Measurements from ENCODE around the gene MIER2. TPM values are rescaled to one million over a fixed set of nuclear protein-coding genes. Genes with fewer than 3 reads are reported as not detected.
A peak's percentile ranks its signal among the peaks of the same experiment; 100 is the strongest.

Gene MIER2
- total RNA-seq, 2 experiments from 2014 or later: 17.2 to 18.6 TPM

- no peaks in the 10 kb centered on the region for H3K36me3 Mint-ChIP-seq
Observed at GRCh38 chr19:296476-297225, 47.9 kb downstream of the MIER2 start.

DNA sequence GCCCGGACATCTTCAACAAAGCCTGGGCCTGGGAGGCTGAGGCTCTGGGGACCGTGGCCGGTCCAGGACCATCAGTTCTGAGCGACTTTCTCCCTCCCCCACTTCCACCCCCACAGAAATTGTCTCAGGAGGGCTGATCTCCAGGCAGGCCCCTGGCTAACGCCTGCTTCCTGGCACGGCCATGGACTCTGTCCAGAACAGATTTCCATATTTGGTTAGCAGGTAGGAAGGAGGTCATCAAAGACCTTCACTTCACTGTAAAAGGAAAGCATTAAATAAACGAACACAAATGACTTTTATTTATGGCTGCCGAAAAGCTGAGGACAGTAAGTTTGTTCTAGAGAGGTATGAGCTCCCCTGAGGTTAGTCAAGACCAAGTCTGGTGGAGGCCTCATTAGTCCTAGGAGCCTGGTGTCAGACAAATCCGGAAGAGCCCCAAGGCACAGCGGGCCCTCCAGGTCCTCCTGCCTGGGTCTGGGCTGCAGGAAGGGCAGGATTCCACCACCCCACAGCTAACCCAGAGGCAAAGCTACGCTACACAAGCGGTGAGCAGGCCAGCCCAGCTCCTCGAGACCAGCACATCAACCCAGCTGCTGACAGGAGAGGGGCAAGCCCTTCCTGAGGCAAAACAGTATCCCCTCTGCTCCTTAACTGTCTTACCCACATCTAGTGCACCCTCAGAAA lies 48.8 kb downstream of the MIER2 start:
- no peak for DNase-seq
- Mint-ChIP-seq H3K27me3 (peaks cover 37% of the 10 kb centered on the region), H3K9me3 (no peaks in the 10 kb centered on the region), H3K4me3 (no peak overlapping the region), H3K4me1 (peaks cover 3% of the 10 kb centered on the region), H3K27ac (no peak overlapping the region), H3K36me3 (no peaks in the 10 kb centered on the region)

More at GRCh38 chr19:296476-297225, 47.9 kb downstream of the MIER2 start:
- Mint-ChIP-seq H3K4me3 (no peak overlapping the region), H3K27ac (no peak overlapping the region), H3K9me3 (no peaks in the 10 kb centered on the region), H3K27me3 (peaks cover 37% of the 10 kb centered on the region), H3K4me1 (peaks cover 3% of the 10 kb centered on the region)
- no peak for DNase-seq

DNA sequence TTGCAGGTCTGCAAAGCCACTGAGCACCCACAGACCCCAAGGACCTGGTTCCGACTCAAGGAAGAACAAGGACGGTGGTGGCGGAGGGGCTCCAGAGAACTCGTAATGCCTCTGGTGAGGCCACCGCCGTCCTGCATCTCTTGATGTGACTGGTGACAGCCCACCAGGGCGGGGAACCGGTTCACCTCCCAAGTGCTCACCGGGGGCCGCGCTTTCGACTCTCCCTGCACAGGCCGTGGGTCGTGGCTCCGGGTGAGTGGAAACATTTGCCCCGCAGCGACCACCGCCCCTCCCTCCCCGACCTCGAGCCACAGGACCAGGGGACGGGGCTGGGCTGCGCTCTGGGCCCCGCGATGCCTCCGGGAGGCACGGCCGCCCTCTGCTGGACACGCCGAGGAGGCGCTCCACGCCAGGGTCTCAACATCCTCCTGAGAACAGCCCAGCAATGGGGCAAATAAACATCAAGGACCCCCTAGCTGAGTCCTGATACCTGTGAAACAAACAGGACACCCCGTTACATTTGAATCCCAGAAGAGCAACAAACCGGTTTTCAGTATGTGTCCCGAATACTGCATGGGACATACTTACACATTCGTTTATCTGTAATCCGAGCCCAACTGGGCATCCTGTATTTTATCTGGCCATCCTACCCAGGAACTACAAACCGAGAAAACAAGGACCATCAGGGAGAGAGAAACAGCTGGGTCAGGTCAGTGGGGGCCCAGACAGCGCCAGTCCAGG lies 49.5 kb downstream of the MIER2 start:
- DNase-seq: peak; percentile 58
- H3K36me3 Mint-ChIP-seq: no peaks in the 10 kb centered on the region
- no peak overlapping the region for H3K4me3 Mint-ChIP-seq
- H3K9me3 Mint-ChIP-seq: no peaks in the 10 kb centered on the region
- peaks cover 5% of the 10 kb centered on the region for H3K4me1 Mint-ChIP-seq
- no peak overlapping the region for H3K27ac Mint-ChIP-seq
- peaks cover 40% of the 10 kb centered on the region for H3K27me3 Mint-ChIP-seq

GRCh38 chr19:294341-294945 lies 50.2 kb downstream of the MIER2 start:
- no peak overlapping the region for H3K27ac Mint-ChIP-seq
- no peaks in the 10 kb centered on the region for H3K9me3 Mint-ChIP-seq
- no peak overlapping the region for H3K4me3 Mint-ChIP-seq
- H3K36me3 Mint-ChIP-seq: no peaks in the 10 kb centered on the region
- peaks cover 6% of the 10 kb centered on the region for H3K4me1 Mint-ChIP-seq
- peaks cover 47% of the 10 kb centered on the region for H3K27me3 Mint-ChIP-seq
- no peak for DNase-seq

DNA sequence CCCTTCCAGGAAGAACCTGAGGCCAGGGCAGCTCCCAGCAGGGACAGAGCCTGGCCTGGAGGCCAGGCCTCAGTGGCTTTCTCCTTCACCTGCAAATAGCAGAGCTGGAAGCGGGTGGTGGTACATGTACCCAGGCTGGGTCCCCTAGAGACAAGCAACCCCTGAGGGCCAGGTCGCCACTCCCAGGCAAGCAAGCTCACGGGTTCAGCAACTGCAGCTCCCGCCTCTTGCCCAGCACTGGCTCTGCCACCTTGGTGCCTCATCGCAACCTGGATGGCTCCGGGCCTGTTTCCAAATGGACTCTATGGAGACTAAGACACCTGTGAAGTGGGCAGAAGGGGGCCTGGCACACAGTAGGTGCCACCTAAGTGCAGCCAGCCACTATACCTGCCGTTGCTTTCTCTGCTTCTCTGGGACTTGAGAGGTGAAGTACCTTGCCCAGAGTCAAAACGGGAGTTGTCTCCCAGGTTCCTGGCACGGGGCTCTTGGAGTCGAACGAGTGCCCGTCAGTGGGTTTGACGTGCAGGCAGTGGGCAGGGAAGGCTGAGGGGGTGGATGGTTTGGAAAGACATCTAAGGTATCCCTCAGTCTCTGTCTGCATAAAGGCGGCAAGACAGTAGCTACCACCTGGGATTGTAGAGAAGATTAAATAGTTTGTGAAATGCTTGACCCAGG lies 51.0 kb downstream of the MIER2 start:
- Mint-ChIP-seq H3K27me3 (peaks cover 56% of the 10 kb centered on the region), H3K4me3 (no peak overlapping the region), H3K27ac (no peak overlapping the region), H3K36me3 (no peaks in the 10 kb centered on the region), H3K4me1 (peaks cover 6% of the 10 kb centered on the region), H3K9me3 (no peaks in the 10 kb centered on the region)
- no peak for DNase-seq

DNA sequence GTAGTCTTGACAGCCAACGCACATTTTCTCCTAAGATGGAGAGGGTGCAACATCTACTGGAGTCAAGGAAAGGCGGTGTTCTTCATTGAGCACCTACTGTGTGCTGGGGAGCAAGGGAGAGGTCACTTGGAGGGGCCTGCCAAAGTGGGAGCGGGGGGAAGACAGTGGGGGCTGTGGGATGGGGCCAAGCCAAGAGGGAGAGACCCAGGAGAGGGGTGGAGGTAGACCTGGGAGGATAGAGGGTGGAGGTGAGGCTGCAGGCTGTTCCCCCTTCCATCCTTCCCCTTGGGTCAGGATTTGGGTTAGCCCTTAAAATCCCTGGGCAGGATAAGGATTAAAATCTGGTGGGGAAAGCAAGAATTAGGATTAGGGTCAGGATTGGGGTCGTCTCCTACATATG lies 51.6 kb downstream of the MIER2 start:
- Mint-ChIP-seq H3K27ac (no peak overlapping the region), H3K4me1 (peaks cover 6% of the 10 kb centered on the region), H3K27me3 (peaks cover 62% of the 10 kb centered on the region), H3K9me3 (no peaks in the 10 kb centered on the region), H3K36me3 (no peaks in the 10 kb centered on the region), H3K4me3 (no peak overlapping the region)
- no peak for DNase-seq

- Mint-ChIP-seq H3K27ac (no peak overlapping the region), H3K9me3 (no peaks in the 10 kb centered on the region), H3K36me3 (no peaks in the 10 kb centered on the region), H3K27me3 (peaks cover 63% of the 10 kb centered on the region), H3K4me1 (peaks cover 6% of the 10 kb centered on the region), H3K4me3 (no peak overlapping the region)
- no peak for DNase-seq
Observed at GRCh38 chr19:292281-292884, 52.2 kb downstream of the MIER2 start.

GRCh38 chr19:291561-292280 lies 52.9 kb downstream of the MIER2 start:
- DNase-seq: no peak
- Mint-ChIP-seq H3K9me3 (no peaks in the 10 kb centered on the region), H3K4me1 (peaks cover 6% of the 10 kb centered on the region), H3K4me3 (no peak overlapping the region), H3K27me3 (peaks cover 63% of the 10 kb centered on the region), H3K36me3 (no peaks in the 10 kb centered on the region), H3K27ac (no peak overlapping the region)

DNA sequence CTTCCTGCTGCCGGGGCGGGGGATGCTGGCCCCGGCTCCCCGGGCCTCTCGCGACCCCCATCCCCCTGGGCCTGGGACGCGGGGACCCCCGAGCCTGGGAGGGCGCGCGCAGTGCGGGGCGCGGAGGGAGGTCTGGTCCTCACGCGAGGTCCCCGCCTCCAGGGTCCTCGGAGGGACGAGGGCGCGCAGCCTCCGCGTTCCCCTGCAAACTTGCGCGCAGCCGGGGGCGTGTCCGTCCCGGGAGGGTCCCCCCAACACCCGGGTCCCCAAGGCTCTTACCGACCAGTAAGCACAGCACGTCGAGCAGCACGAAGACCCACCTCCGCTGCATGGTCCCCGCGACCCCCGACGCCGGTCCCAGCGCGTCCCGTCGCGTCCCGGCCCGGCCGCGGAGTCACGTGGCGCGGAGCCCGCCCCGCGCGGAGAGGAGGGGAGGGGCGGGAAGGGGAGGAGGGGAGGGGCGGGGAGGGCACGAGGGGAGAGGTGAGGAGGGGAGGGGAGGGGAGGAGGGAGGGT lies 53.5 kb downstream of the MIER2 start, which contains the start of gene PLPP2:
PLPP2 (minus strand) TSS at position 398 of the 516 bp plus-strand sequence; CDS start at position 331, 67 bp downstream.
- no peak for DNase-seq
- no peak within 1 kb of the TSS for H3K27ac Mint-ChIP-seq
- H3K27me3 Mint-ChIP-seq: peaks cover 63% of the 10 kb centered on the region
- H3K4me3 Mint-ChIP-seq: no peak within 1 kb of the TSS
- H3K36me3 Mint-ChIP-seq: no peaks in the 10 kb centered on the region
- no peaks in the 10 kb centered on the region for H3K9me3 Mint-ChIP-seq
- peaks cover 6% of the 10 kb centered on the region for H3K4me1 Mint-ChIP-seq

DNA sequence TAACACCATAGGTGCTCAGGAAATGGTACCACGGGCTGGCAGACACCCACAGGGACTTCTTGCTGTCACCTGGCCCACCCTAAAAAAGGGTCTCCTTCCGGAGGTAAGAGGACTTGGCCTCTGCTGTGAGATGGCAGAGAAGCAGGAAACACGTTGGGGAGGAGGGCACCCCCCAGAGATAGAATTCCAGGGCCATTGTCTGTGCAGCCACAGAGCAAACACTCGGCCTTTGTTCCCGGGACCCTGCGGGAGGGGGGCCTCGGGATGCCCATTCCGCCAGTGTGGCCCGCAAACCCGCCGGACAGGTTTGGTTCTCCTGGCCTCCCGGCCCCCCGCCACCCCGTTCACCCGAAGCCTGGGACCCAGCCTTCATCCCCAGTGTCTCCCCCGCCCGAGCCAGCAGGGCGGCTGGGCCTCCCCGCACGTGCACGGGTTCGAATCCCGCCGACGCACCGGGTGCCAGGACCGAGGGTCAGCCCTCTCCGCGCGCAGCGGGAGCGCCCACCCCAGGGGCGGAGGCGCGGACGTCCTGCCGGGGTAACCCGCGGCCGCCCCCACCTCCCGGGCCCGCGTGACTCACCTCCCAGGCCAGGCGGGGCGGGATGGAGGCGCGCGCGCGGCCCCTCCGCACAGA lies 54.1 kb downstream of the MIER2 start:
- H3K36me3 Mint-ChIP-seq: no peaks in the 10 kb centered on the region
- H3K4me3 Mint-ChIP-seq: no peak overlapping the region
- no peak for DNase-seq
- no peaks in the 10 kb centered on the region for H3K9me3 Mint-ChIP-seq
- H3K27me3 Mint-ChIP-seq: peaks cover 63% of the 10 kb centered on the region
- no peak overlapping the region for H3K27ac Mint-ChIP-seq
- H3K4me1 Mint-ChIP-seq: peaks cover 6% of the 10 kb centered on the region

GRCh38 chr19:289651-290371 lies 54.8 kb downstream of the MIER2 start:
- no peak overlapping the region for H3K27ac Mint-ChIP-seq

GRCh38 chr19:288911-289310 lies 55.7 kb downstream of the MIER2 start:
- Mint-ChIP-seq H3K4me1 (peaks cover 3% of the 10 kb centered on the region), H3K27me3 (peaks cover 48% of the 10 kb centered on the region), H3K36me3 (no peaks in the 10 kb centered on the region), H3K4me3 (no peak overlapping the region), H3K27ac (no peak overlapping the region), H3K9me3 (no peaks in the 10 kb centered on the region)
- no peak for DNase-seq

More at GRCh38 chr19:289651-290371, 54.8 kb downstream of the MIER2 start:
- H3K4me3 Mint-ChIP-seq: no peak overlapping the region
- DNase-seq: peak; percentile 33
- no peaks in the 10 kb centered on the region for H3K9me3 Mint-ChIP-seq
- no peaks in the 10 kb centered on the region for H3K36me3 Mint-ChIP-seq
- H3K27me3 Mint-ChIP-seq: peaks cover 57% of the 10 kb centered on the region
- peaks cover 6% of the 10 kb centered on the region for H3K4me1 Mint-ChIP-seq
